Stimulated activated CD8-positive, alpha-beta memory T cell treated with anti-CD3 and anti-CD28 coated beads, Interleukin-7, amount 100 ng/mL, for 1 hour (primary cell): ENCODE measurements around the gene RMND5A.
A peak's percentile ranks its signal among the peaks of the same experiment; 100 is the strongest.
"Not testable (repeated sequence)": the region's sequence is repeated elsewhere in the genome, so short reads cannot be mapped to it uniquely, and the experiment has no call there.

Experiments used
- DNase-seq, 2 donors: peaks; one replicate each; pipeline ENCODE4 v3.0.0-alpha.2; 2020; ENCODE audit warnings: low read depth in 2 of 2

RMND5A gene

GRCh38 chr2:86719637-86720539, at the start of gene RMND5A:
Gene RMND5A (plus strand): TSS chr2:86720291. CDS start chr2:86720668, 377 bp downstream.
- DNase-seq: peak; percentile 82 to 92

GRCh38 chr2:86671337-86671981, 48.6 kb upstream of the RMND5A start:
- no peak for DNase-seq

GRCh38 chr2:86672027-86672545, 48.0 kb upstream of the RMND5A start:
- DNase-seq: no peak

GRCh38 chr2:86673011-86673410, 47.1 kb upstream of the RMND5A start:
- no peak for DNase-seq

GRCh38 chr2:86673986-86674670, 46.0 kb upstream of the RMND5A start:
- no peak for DNase-seq

- no peak for DNase-seq
Observed at GRCh38 chr2:86675104-86675503, 45.0 kb upstream of the RMND5A start.

GRCh38 chr2:86675511-86676015, 44.5 kb upstream of the RMND5A start:
- no peak for DNase-seq

GRCh38 chr2:86677816-86678215, 42.3 kb upstream of the RMND5A start:
- no peak for DNase-seq

GRCh38 chr2:86679036-86679435, 41.1 kb upstream of the RMND5A start:
- no peak for DNase-seq

GRCh38 chr2:86685351-86685750, 34.7 kb upstream of the RMND5A start:
- DNase-seq: no peak

GRCh38 chr2:86686460-86686859, 33.6 kb upstream of the RMND5A start:
- DNase-seq: no peak

GRCh38 chr2:86686905-86687304, 33.2 kb upstream of the RMND5A start:
- no peak for DNase-seq

- no peak for DNase-seq
Observed at GRCh38 chr2:86695053-86695691, 24.9 kb upstream of the RMND5A start.

- DNase-seq: no peak
Observed at GRCh38 chr2:86697551-86698104, 22.5 kb upstream of the RMND5A start.

- DNase-seq: no peak
Observed at GRCh38 chr2:86700690-86701089, 19.4 kb upstream of the RMND5A start.

GRCh38 chr2:86703704-86704361, 16.3 kb upstream of the RMND5A start:
- DNase-seq: no peak

GRCh38 chr2:86704459-86704971, 15.6 kb upstream of the RMND5A start:
- no peak for DNase-seq

GRCh38 chr2:86706220-86706619, 13.9 kb upstream of the RMND5A start:
- DNase-seq: no peak

- no peak for DNase-seq
Observed at GRCh38 chr2:86706935-86707334, 13.2 kb upstream of the RMND5A start.

- DNase-seq: not testable (repeated sequence)
Observed at GRCh38 chr2:86708126-86708525, 12.0 kb upstream of the RMND5A start.
